Progenitor cell of endocrine pancreas (in vitro differentiated cells): Measurements from ENCODE around the gene RBM4B. TPM values are rescaled to one million over a fixed set of nuclear protein-coding genes. Genes with fewer than 3 reads are reported as not detected.

Experiments
- DNase-seq: peaks from one replicate; pipeline ENCODE4 v3.0.0; 2021; ENCODE audit warnings: low spot score; ENCODE audit not compliant: unreplicated experiment
- H3K27ac Mint-ChIP-seq: 2 replicates; pipeline ENCODE4 v1.8.0; 2021; ENCODE audit warnings: mild to moderate bottlenecking, moderate library complexity, mixed read lengths
- H3K27me3 Mint-ChIP-seq: 2 replicates; pipeline ENCODE4 v1.8.0; 2021; ENCODE audit warnings: mixed read lengths
- H3K36me3 Mint-ChIP-seq: 2 replicates; pipeline ENCODE4 v1.8.0; 2022; ENCODE audit warnings: mixed read lengths; ENCODE audit not compliant: insufficient read depth
- H3K4me1 Mint-ChIP-seq: 2 replicates; pipeline ENCODE4 v1.8.0; 2021; ENCODE audit warnings: low read depth, mixed read lengths
- H3K4me3 Mint-ChIP-seq: 2 replicates; pipeline ENCODE4 v1.8.0; 2021; ENCODE audit warnings: low read depth, mild to moderate bottlenecking, moderate library complexity, mixed read lengths
- H3K9me3 Mint-ChIP-seq: 2 replicates; pipeline ENCODE4 v1.8.0; 2021; ENCODE audit warnings: low read depth, mixed read lengths
- CTCF ChIP-seq: fragments of 200-600 bp; sonication (generic); IDR thresholded peaks from one replicate; pipeline ENCODE4 v1.5.0; 2021; ENCODE audit warnings: antibody characterized with exemption, mild to moderate bottlenecking; ENCODE audit not compliant: unreplicated experiment
- total RNA-seq: library from RNA; stranded (reverse); gene quantifications from 2 replicates; pipeline ENCODE4 v1.2.1, GENCODE V29; 2021

RBM4B gene
- total RNA-seq, 1 donor from 2014 or later = 71.0 TPM

- Mint-ChIP-seq H3K36me3 (peaks cover 24% of the 10 kb centered on the region), H3K9me3 (no peaks in the 10 kb centered on the region), H3K27ac (no peak overlapping the region), H3K4me3 (no peak overlapping the region), H3K27me3 (no peaks in the 10 kb centered on the region), H3K4me1 (peaks cover 11% of the 10 kb centered on the region)
- TF ChIP-seq CTCF = no peak
- no peak for DNase-seq
These were observed 51.9 kb downstream of the RBM4B start for GRCh38 chr11:66625752-66626149.

GRCh38 chr11:66625041-66625751, 52.5 kb downstream of the RBM4B start:
- no peak for DNase-seq
- H3K36me3 Mint-ChIP-seq = peaks cover 24% of the 10 kb centered on the region
- no peak overlapping the region for H3K4me3 Mint-ChIP-seq
- H3K27ac Mint-ChIP-seq = no peak overlapping the region
- no peak for TF ChIP-seq CTCF
- no peaks in the 10 kb centered on the region for H3K27me3 Mint-ChIP-seq
- peaks cover 11% of the 10 kb centered on the region for H3K4me1 Mint-ChIP-seq
- H3K9me3 Mint-ChIP-seq = no peaks in the 10 kb centered on the region

GRCh38 chr11:66624450-66624849, 53.2 kb downstream of the RBM4B start:
- no peak overlapping the region for H3K4me3 Mint-ChIP-seq
- H3K27ac Mint-ChIP-seq = no peak overlapping the region
- H3K4me1 Mint-ChIP-seq = peaks cover 15% of the 10 kb centered on the region
- H3K36me3 Mint-ChIP-seq = peaks cover 22% of the 10 kb centered on the region
- no peak for TF ChIP-seq CTCF
- DNase-seq = no peak
- no peaks in the 10 kb centered on the region for H3K9me3 Mint-ChIP-seq
- H3K27me3 Mint-ChIP-seq = no peaks in the 10 kb centered on the region

DNA sequence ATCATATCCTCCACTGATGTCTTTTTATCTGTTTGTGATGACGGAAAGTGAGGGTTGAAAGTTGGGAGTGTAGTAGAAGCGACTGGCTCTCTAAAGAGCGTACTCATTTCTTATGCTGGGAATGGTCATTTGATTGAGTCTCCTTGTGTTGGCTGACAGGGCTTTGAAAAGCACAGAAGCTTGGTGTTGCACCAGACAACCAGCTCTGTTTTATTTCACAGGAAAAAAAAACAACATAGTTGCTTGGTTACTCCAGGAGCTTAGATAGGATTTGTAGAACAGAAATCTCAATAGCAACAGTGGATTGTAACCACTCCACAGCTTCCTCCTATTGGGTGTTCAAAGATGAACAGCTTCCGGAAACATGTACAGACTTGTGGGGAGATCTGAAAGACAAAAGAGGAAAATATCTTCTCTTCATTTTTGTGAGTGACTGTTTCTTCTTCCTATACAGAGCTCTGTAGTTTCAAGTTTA, 58.6 kb downstream of the RBM4B start:
- H3K4me3 Mint-ChIP-seq = peak overlapping the region; percentile 98
- H3K36me3 Mint-ChIP-seq = peaks cover 12% of the 10 kb centered on the region
- H3K27ac Mint-ChIP-seq = peak overlapping the region; percentile 99
- DNase-seq = no peak
- H3K4me1 Mint-ChIP-seq = peaks cover 39% of the 10 kb centered on the region
- no peaks in the 10 kb centered on the region for H3K27me3 Mint-ChIP-seq
- no peaks in the 10 kb centered on the region for H3K9me3 Mint-ChIP-seq
- no peak for TF ChIP-seq CTCF

GRCh38 chr11:66617155-66617834, 60.4 kb downstream of the RBM4B start:
- Mint-ChIP-seq H3K27me3 (no peaks in the 10 kb centered on the region), H3K36me3 (peaks cover 10% of the 10 kb centered on the region), H3K4me1 (peaks cover 35% of the 10 kb centered on the region), H3K27ac (peak overlapping the region; percentile 99), H3K9me3 (no peaks in the 10 kb centered on the region), H3K4me3 (peak overlapping the region; percentile 98)
- no peak for TF ChIP-seq CTCF
- no peak for DNase-seq
